Stimulated activated effector memory CD8-positive, alpha-beta T cell treated with anti-CD3 and anti-CD28 coated beads, Interleukin-12 subunit alpha, Interleukin-12 subunit beta, amount 100 ng/mL, for 72 hours (primary cell): ENCODE data around the gene TRMT1.
A peak's percentile ranks its signal among the peaks of the same experiment; 100 is the strongest.

Source experiments
- ATAC-seq: fragments of 150-1000 bp; cut with Tn5 transposase; 2 replicates; pipeline ENCODE4 v1.10.0; 2021
- DNase-seq, 2 donors: peaks; one replicate each; pipeline ENCODE4 v3.0.0; 2021 to 2022; ENCODE audit warnings: low spot score in 2 of 2
- H3K27ac Mint-ChIP-seq: one replicate; pipeline ENCODE4 v1.8.0; 2022; ENCODE audit warnings: mild to moderate bottlenecking, mixed read lengths
- H3K36me3 Mint-ChIP-seq: one replicate; pipeline ENCODE4 v1.8.0; 2022; ENCODE audit warnings: mild to moderate bottlenecking, mixed read lengths
- H3K4me1 Mint-ChIP-seq: one replicate; pipeline ENCODE4 v1.8.0; 2022; ENCODE audit warnings: mixed read lengths
- H3K4me3 Mint-ChIP-seq: one replicate; pipeline ENCODE4 v1.8.0; 2022; ENCODE audit warnings: mild to moderate bottlenecking, mixed read lengths
- H3K9me3 Mint-ChIP-seq: one replicate; pipeline ENCODE4 v1.8.0; 2022; ENCODE audit warnings: mixed read lengths

The TRMT1 gene

DNA sequence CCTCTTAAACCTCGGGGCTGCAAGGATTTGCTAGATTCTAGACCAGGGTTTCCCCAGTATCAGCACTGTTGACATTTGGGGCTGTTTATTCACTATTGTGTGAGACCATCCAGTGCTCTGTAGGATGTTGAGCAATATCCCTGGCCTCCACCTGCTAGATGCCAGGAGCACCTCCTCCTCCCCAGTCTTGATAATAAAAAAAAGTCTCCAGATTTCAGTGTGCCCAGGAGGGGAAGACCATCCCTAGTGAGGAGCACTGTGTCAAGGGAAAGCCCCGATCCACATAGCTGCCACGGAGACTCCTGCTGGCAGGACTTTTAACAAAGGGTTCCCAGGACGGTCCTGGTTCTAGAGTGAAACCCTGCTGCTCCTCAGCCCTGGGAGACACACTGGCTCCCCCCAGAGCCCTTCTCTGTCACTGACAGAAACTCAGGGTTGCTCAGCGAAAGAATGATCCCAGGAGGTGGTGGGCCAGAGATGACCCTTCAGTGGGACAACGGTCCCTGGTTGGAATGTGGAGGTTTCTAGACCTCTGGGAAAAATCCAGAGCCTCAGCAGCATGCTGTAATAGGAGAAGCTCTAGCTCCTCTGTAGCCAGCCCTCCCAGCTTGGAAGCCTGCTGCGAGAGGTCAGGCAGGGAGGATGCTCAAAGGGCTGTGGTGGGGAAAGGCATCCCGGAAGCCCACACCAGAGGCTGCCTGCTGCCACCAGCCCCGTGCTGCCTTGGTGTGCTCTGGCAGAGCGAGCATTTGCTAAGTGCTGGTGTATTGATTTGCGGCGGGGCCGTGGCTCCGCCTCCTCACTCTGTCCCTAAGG is 34.1 kb downstream of the TRMT1 start:
- no peak for ATAC-seq
- Mint-ChIP-seq H3K4me3 (no peak overlapping the region), H3K36me3 (no peaks in the 10 kb centered on the region), H3K4me1 (no peaks in the 10 kb centered on the region), H3K27ac (peak overlapping the region; percentile 65), H3K9me3 (no peaks in the 10 kb centered on the region)
- no peak for DNase-seq

- Mint-ChIP-seq H3K36me3 (no peaks in the 10 kb centered on the region), H3K27ac (no peak overlapping the region), H3K4me3 (no peak overlapping the region), H3K4me1 (no peaks in the 10 kb centered on the region), H3K9me3 (no peaks in the 10 kb centered on the region)
- ATAC-seq: no peak
- DNase-seq: no peak
Measured at GRCh38 chr19:13079542-13079986, 37.0 kb downstream of the TRMT1 start.

GRCh38 chr19:13078897-13079541 is 37.5 kb downstream of the TRMT1 start:
- Mint-ChIP-seq H3K27ac (peak overlapping the region; percentile 64), H3K4me1 (no peaks in the 10 kb centered on the region), H3K9me3 (no peaks in the 10 kb centered on the region), H3K36me3 (no peaks in the 10 kb centered on the region), H3K4me3 (no peak overlapping the region)
- no peak for ATAC-seq
- DNase-seq: no peak

DNA sequence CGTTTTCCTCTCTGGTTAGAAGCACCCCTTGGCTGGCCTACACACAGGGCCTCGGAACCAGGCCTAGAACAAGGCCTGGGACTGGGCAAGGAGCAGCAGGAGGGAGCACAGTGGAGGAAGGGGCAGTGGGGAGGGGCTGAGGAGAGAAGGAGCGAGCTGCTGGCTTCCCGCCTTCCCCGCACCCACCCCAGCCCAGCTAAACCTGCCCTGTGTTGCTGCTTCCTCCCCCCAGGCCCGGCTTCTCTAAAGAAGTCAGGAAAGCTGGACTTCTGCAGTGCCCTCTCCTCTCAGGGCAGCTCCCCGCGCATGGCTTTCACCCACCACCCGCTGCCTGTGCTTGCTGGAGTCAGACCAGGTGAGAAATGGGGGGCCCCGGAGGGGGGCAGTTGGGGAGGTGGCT is 38.2 kb downstream of the TRMT1 start:
- Mint-ChIP-seq H3K36me3 (no peaks in the 10 kb centered on the region), H3K9me3 (no peaks in the 10 kb centered on the region), H3K27ac (no peak overlapping the region), H3K4me1 (no peaks in the 10 kb centered on the region), H3K4me3 (no peak overlapping the region)
- DNase-seq (no peak), ATAC-seq (no peak)

DNA sequence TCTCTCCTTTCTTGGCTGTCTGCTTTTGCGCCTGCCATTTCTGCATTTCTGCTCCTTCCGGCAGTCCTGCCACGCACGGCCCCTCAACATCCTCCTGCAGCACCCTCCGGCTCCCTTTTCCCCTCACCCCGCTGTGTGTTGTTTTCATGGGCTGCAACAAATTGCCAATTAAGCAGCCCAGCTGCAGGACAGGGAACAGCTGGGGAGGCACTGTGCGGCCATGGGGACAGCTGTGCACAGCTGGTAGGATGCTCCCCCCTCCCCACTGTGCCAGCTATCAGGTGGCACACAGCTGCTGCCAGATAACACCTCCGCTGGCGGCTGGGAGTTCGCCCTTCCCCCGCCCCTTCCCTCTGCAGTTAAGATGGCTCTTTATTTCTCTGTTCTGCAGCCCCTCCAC is 39.3 kb downstream of the TRMT1 start:
- DNase-seq: no peak
- no peak overlapping the region for H3K27ac Mint-ChIP-seq
- H3K9me3 Mint-ChIP-seq: no peaks in the 10 kb centered on the region
- no peaks in the 10 kb centered on the region for H3K36me3 Mint-ChIP-seq
- H3K4me1 Mint-ChIP-seq: no peaks in the 10 kb centered on the region
- no peak for ATAC-seq
- no peak overlapping the region for H3K4me3 Mint-ChIP-seq

GRCh38 chr19:13076787-13077186 is 39.8 kb downstream of the TRMT1 start:
- H3K9me3 Mint-ChIP-seq: no peaks in the 10 kb centered on the region
- DNase-seq (no peak), ATAC-seq (no peak)
- H3K27ac Mint-ChIP-seq: no peak overlapping the region
- no peak overlapping the region for H3K4me3 Mint-ChIP-seq
- H3K4me1 Mint-ChIP-seq: no peaks in the 10 kb centered on the region
- H3K36me3 Mint-ChIP-seq: no peaks in the 10 kb centered on the region

DNA sequence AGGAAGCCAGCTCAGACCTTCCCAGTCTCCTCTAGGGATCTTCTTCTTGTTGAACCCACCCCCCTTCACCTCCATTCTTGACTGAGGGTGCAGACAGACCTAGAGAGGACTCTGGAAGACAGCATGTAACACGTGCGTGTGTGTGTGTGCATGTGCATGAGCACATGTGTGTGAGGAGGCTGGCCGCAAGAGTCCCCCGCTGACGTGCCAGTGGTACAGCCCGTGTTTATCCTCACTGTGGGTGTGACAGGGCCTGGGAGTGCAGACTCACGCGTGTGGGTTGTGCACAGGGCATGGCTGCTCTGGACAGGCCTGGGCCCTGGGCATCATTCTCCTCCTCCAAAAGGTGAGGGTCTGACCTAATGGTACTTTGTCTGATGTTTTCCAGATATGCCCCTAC is 40.2 kb downstream of the TRMT1 start:
- no peak for ATAC-seq
- Mint-ChIP-seq H3K27ac (no peak overlapping the region), H3K9me3 (no peaks in the 10 kb centered on the region), H3K4me3 (no peak overlapping the region), H3K4me1 (no peaks in the 10 kb centered on the region), H3K36me3 (no peaks in the 10 kb centered on the region)
- no peak for DNase-seq

- no peak overlapping the region for H3K4me3 Mint-ChIP-seq
- no peaks in the 10 kb centered on the region for H3K36me3 Mint-ChIP-seq
- no peaks in the 10 kb centered on the region for H3K9me3 Mint-ChIP-seq
- no peak for ATAC-seq
- H3K27ac Mint-ChIP-seq: no peak overlapping the region
- no peak for DNase-seq
- no peaks in the 10 kb centered on the region for H3K4me1 Mint-ChIP-seq
Measured at GRCh38 chr19:13074378-13074777, 42.2 kb downstream of the TRMT1 start.

DNA sequence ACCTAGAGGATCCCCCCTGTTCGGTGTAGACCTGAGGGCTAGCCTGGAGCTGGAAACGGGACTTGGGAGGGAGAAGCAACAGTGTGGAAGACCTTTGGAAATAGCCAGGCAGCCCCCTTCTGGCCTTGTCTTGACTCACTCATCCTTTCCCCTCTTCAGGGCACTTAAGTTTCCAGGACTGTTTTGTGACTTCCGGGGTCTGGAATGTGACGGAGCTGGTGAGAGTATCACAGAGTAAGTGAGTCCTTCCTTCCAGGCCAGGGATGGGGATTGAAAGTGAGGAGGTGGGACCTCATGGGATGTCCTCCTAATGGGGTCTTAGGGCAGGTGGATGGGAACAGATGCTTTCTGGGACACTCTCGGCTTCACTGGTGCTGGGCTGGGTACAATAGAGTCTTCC is 43.3 kb downstream of the TRMT1 start:
- no peak overlapping the region for H3K4me3 Mint-ChIP-seq

DNA sequence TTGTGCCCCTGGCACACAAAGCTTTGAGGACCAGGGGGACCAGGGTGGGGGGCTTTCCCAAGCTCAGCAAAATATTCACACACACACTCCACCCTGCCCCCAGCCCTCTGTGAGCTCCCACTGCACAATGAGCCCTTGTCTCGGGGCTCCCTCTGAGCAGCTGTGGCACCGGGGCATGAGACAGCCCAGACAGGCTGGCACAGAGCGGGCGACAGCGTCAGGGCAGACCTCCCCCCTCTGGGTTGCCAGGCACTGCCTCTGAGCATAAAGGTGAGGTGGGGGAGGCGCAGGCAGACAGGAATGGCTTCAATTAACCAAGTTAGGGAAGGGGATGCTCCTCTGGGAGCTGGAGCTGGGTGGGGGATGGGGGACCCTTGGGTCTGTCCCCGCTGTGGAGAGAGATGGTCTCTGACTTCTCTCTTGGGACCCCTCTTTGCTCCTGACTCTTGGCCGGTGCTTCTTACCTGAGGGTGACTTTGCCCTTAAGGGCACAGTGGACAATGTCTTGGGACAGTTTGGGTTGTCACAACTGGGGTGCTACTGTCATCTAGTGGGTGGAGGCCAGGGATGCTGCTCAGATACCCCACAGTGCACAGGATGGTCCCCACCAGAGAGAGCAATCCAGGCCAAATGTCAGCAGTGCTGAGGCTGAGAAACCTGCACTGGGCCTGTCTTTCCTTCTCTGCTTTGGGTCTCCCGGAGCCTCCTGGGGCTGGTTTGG is 44.2 kb downstream of the TRMT1 start:
- no peak overlapping the region for H3K4me3 Mint-ChIP-seq
- ATAC-seq: no peak
- H3K36me3 Mint-ChIP-seq: no peaks in the 10 kb centered on the region
- H3K4me1 Mint-ChIP-seq: no peaks in the 10 kb centered on the region
- DNase-seq: no peak
- H3K27ac Mint-ChIP-seq: no peak overlapping the region
- H3K9me3 Mint-ChIP-seq: no peaks in the 10 kb centered on the region

More for the DNA sequence above, 43.3 kb downstream of the TRMT1 start:
- Mint-ChIP-seq H3K27ac (no peak overlapping the region), H3K4me1 (no peaks in the 10 kb centered on the region), H3K9me3 (no peaks in the 10 kb centered on the region), H3K36me3 (no peaks in the 10 kb centered on the region)
- no peak for ATAC-seq
- no peak for DNase-seq

DNA sequence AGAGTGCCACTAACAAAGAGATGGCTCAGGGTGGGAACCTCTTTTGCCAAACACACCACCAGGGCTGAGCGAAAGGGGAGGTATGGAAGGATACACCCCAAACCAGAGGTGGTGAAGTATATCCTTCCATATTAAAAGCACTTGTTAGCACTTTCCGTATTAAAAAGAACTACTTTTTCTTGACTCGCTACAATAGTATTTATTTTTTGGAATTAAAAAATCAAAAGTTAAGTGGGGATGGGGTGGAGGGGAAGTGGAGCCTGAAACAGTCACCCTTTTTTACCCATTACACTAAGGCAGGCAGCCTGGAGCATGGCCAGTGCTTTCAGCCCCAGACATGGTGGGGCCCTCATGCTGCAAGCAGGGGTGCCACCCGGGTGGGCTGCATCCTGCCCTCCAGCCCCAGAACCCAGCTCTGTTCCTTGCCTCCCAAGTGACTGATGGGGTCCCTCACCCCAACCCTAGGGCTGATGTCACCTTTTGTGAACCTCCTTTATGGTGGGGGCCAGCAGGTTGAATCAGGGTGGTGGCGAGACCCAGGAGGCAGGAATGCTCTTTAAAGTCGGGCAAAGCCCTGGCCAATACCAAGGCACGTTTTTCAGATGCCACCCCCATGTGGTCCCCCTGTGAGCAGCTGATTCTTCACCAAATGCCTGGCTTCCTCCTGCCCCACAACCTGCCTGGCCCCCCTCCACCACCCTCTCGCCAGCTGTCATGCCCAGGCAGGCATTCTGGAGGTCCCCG is 44.9 kb downstream of the TRMT1 start:
- Mint-ChIP-seq H3K4me1 (no peaks in the 10 kb centered on the region), H3K36me3 (no peaks in the 10 kb centered on the region), H3K27ac (no peak overlapping the region), H3K4me3 (no peak overlapping the region), H3K9me3 (no peaks in the 10 kb centered on the region)
- ATAC-seq (no peak), DNase-seq (no peak)

DNA sequence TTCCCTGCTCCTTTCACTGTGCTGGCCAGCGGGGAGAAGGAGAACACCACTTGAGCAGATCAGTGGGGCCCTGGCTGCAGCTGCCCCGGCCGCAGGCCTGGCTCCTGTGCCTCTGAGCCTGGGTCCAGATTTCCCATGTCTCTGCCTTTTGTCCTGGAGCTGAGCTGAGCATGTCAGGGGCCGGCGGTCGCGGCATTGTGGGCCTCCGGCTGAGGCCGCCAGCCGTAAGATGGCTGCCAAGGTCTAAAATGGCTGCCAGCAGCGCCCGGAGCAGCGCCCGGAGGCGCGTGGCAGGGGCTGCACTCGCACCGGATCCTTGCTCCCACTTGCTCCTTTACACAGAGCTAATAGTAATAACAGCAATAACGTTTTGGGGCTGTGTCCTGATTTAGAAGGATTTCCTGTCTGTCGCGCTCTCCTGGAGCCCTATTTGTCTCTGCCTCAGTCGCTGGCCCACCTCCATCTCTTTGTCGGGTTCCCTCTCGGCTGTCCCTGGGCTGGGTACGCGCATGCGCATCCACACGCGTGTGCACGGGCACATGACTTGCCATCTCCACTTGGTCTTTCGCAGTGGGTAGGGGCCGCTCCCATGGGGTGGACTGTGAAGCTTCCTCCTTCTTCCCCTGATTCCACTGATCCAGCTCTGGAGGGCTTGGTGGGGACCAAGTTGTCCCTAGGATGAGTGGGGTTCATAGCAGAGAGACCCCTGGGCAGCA is 46.0 kb downstream of the TRMT1 start:
- Mint-ChIP-seq H3K4me3 (no peak overlapping the region), H3K27ac (no peak overlapping the region), H3K4me1 (no peaks in the 10 kb centered on the region), H3K36me3 (no peaks in the 10 kb centered on the region), H3K9me3 (no peaks in the 10 kb centered on the region)
- DNase-seq (no peak), ATAC-seq (no peak)

- no peaks in the 10 kb centered on the region for H3K36me3 Mint-ChIP-seq
- no peak for ATAC-seq
- no peaks in the 10 kb centered on the region for H3K4me1 Mint-ChIP-seq
Measured at GRCh38 chr19:13069415-13070359, 46.9 kb downstream of the TRMT1 start.

More at GRCh38 chr19:13069415-13070359, 46.9 kb downstream of the TRMT1 start:
- no peaks in the 10 kb centered on the region for H3K9me3 Mint-ChIP-seq
- no peak for DNase-seq
- no peak overlapping the region for H3K27ac Mint-ChIP-seq
- H3K4me3 Mint-ChIP-seq: no peak overlapping the region
